ENCODE data around the gene MFSD6.
"Not testable (repeated sequence)": the region's sequence is repeated elsewhere in the genome, so short reads cannot be mapped to it uniquely, and the experiment has no call there.

Gene MFSD6

GRCh38 chr2:190417045-190417842, 9.1 kb downstream of the MFSD6 start:
- Histone ChIP-seq H3K4me1 (ENCODE audit: control insufficient read depth, insufficient read depth, low read length) (peaks cover 6% of the 10 kb centered on the region), H3K36me3 (ENCODE audit: control insufficient read depth in 2 of 2, insufficient read depth in 2 of 2, low read length in 2 of 2) (no peaks in the 10 kb centered on the region), H3K9ac (ENCODE audit: low read length in 2 of 2) (no peak overlapping the region), H3K9me3 (ENCODE audit: control insufficient read depth in 2 of 2, low read length in 2 of 2) (no peaks in the 10 kb centered on the region), H3K4me3 (ENCODE audit: low read length in 2 of 2) (no peak overlapping the region), H3K27me3 (ENCODE audit: control insufficient read depth in 1 of 2, insufficient read depth in 2 of 2, low read length in 2 of 2) (no peaks in the 10 kb centered on the region), H3K27ac (ENCODE audit: low read length) (no peak overlapping the region)

GRCh38 chr2:190418727-190419126, 10.6 kb downstream of the MFSD6 start:
- Histone ChIP-seq H3K9me3 (ENCODE audit: control insufficient read depth in 2 of 2, low read length in 2 of 2) (no peaks in the 10 kb centered on the region), H3K27me3 (ENCODE audit: control insufficient read depth in 1 of 2, insufficient read depth in 2 of 2, low read length in 2 of 2) (no peaks in the 10 kb centered on the region), H3K27ac (ENCODE audit: low read length) (no peak overlapping the region), H3K4me1 (ENCODE audit: control insufficient read depth, insufficient read depth, low read length) (peaks cover under 1% of the 10 kb centered on the region), H3K36me3 (ENCODE audit: control insufficient read depth in 2 of 2, insufficient read depth in 2 of 2, low read length in 2 of 2) (no peaks in the 10 kb centered on the region), H3K4me3 (ENCODE audit: low read length in 2 of 2) (no peak overlapping the region), H3K9ac (ENCODE audit: low read length in 2 of 2) (no peak overlapping the region)

GRCh38 chr2:190420801-190421200, 12.6 kb downstream of the MFSD6 start:
- Histone ChIP-seq H3K9ac (ENCODE audit: low read length in 2 of 2) (no peak overlapping the region), H3K4me3 (ENCODE audit: low read length in 2 of 2) (no peak overlapping the region), H3K36me3 (ENCODE audit: control insufficient read depth in 2 of 2, insufficient read depth in 2 of 2, low read length in 2 of 2) (no peaks in the 10 kb centered on the region), H3K27ac (ENCODE audit: low read length) (no peak overlapping the region), H3K4me1 (ENCODE audit: control insufficient read depth, insufficient read depth, low read length) (no peaks in the 10 kb centered on the region), H3K9me3 (ENCODE audit: control insufficient read depth in 2 of 2, low read length in 2 of 2) (no peaks in the 10 kb centered on the region), H3K27me3 (ENCODE audit: control insufficient read depth in 1 of 2, insufficient read depth in 2 of 2, low read length in 2 of 2) (no peaks in the 10 kb centered on the region)

- Histone ChIP-seq H3K4me3 (ENCODE audit: low read length in 2 of 2) (no peak overlapping the region), H3K27me3 (ENCODE audit: control insufficient read depth in 1 of 2, insufficient read depth in 2 of 2, low read length in 2 of 2) (no peaks in the 10 kb centered on the region), H3K36me3 (ENCODE audit: control insufficient read depth in 2 of 2, insufficient read depth in 2 of 2, low read length in 2 of 2) (peaks cover 0 to 4% of the 10 kb centered on the region in 2 donors), H3K9ac (ENCODE audit: low read length in 2 of 2) (no peak overlapping the region), H3K4me1 (ENCODE audit: control insufficient read depth, insufficient read depth, low read length) (no peaks in the 10 kb centered on the region), H3K27ac (ENCODE audit: low read length) (no peak overlapping the region), H3K9me3 (ENCODE audit: control insufficient read depth in 2 of 2, low read length in 2 of 2) (no peaks in the 10 kb centered on the region)
Measured at GRCh38 chr2:190425221-190425866, 17.2 kb downstream of the MFSD6 start.

GRCh38 chr2:190425883-190426658, 17.9 kb downstream of the MFSD6 start:
- H3K4me1 ChIP-seq (ENCODE audit: control insufficient read depth, insufficient read depth, low read length): no peaks in the 10 kb centered on the region
- no peaks in the 10 kb centered on the region for H3K9me3 ChIP-seq (ENCODE audit: control insufficient read depth in 2 of 2, low read length in 2 of 2)
- H3K27me3 ChIP-seq (ENCODE audit: control insufficient read depth in 1 of 2, insufficient read depth in 2 of 2, low read length in 2 of 2): no peaks in the 10 kb centered on the region
- no peak overlapping the region for H3K27ac ChIP-seq (ENCODE audit: low read length)
- H3K4me3 ChIP-seq (ENCODE audit: low read length in 2 of 2): no peak overlapping the region
- H3K9ac ChIP-seq (ENCODE audit: low read length in 2 of 2): no peak overlapping the region
- peaks cover 0 to 4% of the 10 kb centered on the region in 2 donors for H3K36me3 ChIP-seq (ENCODE audit: control insufficient read depth in 2 of 2, insufficient read depth in 2 of 2, low read length in 2 of 2)

- H3K9me3 ChIP-seq (ENCODE audit: control insufficient read depth in 2 of 2, low read length in 2 of 2); H3K4me1 ChIP-seq (ENCODE audit: control insufficient read depth, insufficient read depth, low read length); H3K27ac ChIP-seq (ENCODE audit: low read length); H3K9ac ChIP-seq (ENCODE audit: low read length in 2 of 2); H3K27me3 ChIP-seq (ENCODE audit: control insufficient read depth in 1 of 2, insufficient read depth in 2 of 2, low read length in 2 of 2); H3K4me3 ChIP-seq (ENCODE audit: low read length in 2 of 2); H3K36me3 ChIP-seq (ENCODE audit: control insufficient read depth in 2 of 2, insufficient read depth in 2 of 2, low read length in 2 of 2): not testable (repeated sequence)
Measured at GRCh38 chr2:190430866-190431265, 22.7 kb downstream of the MFSD6 start.

- no peak overlapping the region for H3K9ac ChIP-seq (ENCODE audit: low read length in 2 of 2)
- H3K9me3 ChIP-seq (ENCODE audit: control insufficient read depth in 2 of 2, low read length in 2 of 2): no peaks in the 10 kb centered on the region
- peaks cover 10 to 12% of the 10 kb centered on the region in 2 donors for H3K36me3 ChIP-seq (ENCODE audit: control insufficient read depth in 2 of 2, insufficient read depth in 2 of 2, low read length in 2 of 2)
- no peaks in the 10 kb centered on the region for H3K27me3 ChIP-seq (ENCODE audit: control insufficient read depth in 1 of 2, insufficient read depth in 2 of 2, low read length in 2 of 2)
- peaks cover 3% of the 10 kb centered on the region for H3K4me1 ChIP-seq (ENCODE audit: control insufficient read depth, insufficient read depth, low read length)
- no peak overlapping the region for H3K27ac ChIP-seq (ENCODE audit: low read length)
- H3K4me3 ChIP-seq (ENCODE audit: low read length in 2 of 2): no peak overlapping the region
Measured at GRCh38 chr2:190431907-190432306, 23.8 kb downstream of the MFSD6 start.

GRCh38 chr2:190432567-190433231, 24.5 kb downstream of the MFSD6 start:
- no peak overlapping the region for H3K4me3 ChIP-seq (ENCODE audit: low read length in 2 of 2)

GRCh38 chr2:190435031-190435670, 27.0 kb downstream of the MFSD6 start:
- Histone ChIP-seq H3K4me1 (ENCODE audit: control insufficient read depth, insufficient read depth, low read length) (peaks cover 3% of the 10 kb centered on the region), H3K4me3 (ENCODE audit: low read length in 2 of 2) (no peak overlapping the region), H3K27ac (ENCODE audit: low read length) (no peak overlapping the region), H3K9me3 (ENCODE audit: control insufficient read depth in 2 of 2, low read length in 2 of 2) (no peaks in the 10 kb centered on the region), H3K27me3 (ENCODE audit: control insufficient read depth in 1 of 2, insufficient read depth in 2 of 2, low read length in 2 of 2) (no peaks in the 10 kb centered on the region), H3K9ac (ENCODE audit: low read length in 2 of 2) (no peak overlapping the region), H3K36me3 (ENCODE audit: control insufficient read depth in 2 of 2, insufficient read depth in 2 of 2, low read length in 2 of 2) (peaks cover 14 to 15% of the 10 kb centered on the region in 2 donors)

More at GRCh38 chr2:190432567-190433231, 24.5 kb downstream of the MFSD6 start:
- Histone ChIP-seq H3K27me3 (ENCODE audit: control insufficient read depth in 1 of 2, insufficient read depth in 2 of 2, low read length in 2 of 2) (no peaks in the 10 kb centered on the region), H3K36me3 (ENCODE audit: control insufficient read depth in 2 of 2, insufficient read depth in 2 of 2, low read length in 2 of 2) (peaks cover 14 to 15% of the 10 kb centered on the region in 2 donors), H3K9me3 (ENCODE audit: control insufficient read depth in 2 of 2, low read length in 2 of 2) (no peaks in the 10 kb centered on the region), H3K9ac (ENCODE audit: low read length in 2 of 2) (no peak overlapping the region), H3K4me1 (ENCODE audit: control insufficient read depth, insufficient read depth, low read length) (peaks cover 3% of the 10 kb centered on the region), H3K27ac (ENCODE audit: low read length) (no peak overlapping the region)

- peaks cover 3% of the 10 kb centered on the region for H3K4me1 ChIP-seq (ENCODE audit: control insufficient read depth, insufficient read depth, low read length)
- H3K27ac ChIP-seq (ENCODE audit: low read length): no peak overlapping the region
- no peaks in the 10 kb centered on the region for H3K9me3 ChIP-seq (ENCODE audit: control insufficient read depth in 2 of 2, low read length in 2 of 2)
- H3K9ac ChIP-seq (ENCODE audit: low read length in 2 of 2): no peak overlapping the region
- H3K36me3 ChIP-seq (ENCODE audit: control insufficient read depth in 2 of 2, insufficient read depth in 2 of 2, low read length in 2 of 2): peaks cover 14 to 15% of the 10 kb centered on the region in 2 donors
- H3K4me3 ChIP-seq (ENCODE audit: low read length in 2 of 2): no peak overlapping the region
- H3K27me3 ChIP-seq (ENCODE audit: control insufficient read depth in 1 of 2, insufficient read depth in 2 of 2, low read length in 2 of 2): no peaks in the 10 kb centered on the region
Measured at GRCh38 chr2:190436557-190436956, 28.4 kb downstream of the MFSD6 start.
